ENCODE results near the gene SLC49A3.

DNA sequence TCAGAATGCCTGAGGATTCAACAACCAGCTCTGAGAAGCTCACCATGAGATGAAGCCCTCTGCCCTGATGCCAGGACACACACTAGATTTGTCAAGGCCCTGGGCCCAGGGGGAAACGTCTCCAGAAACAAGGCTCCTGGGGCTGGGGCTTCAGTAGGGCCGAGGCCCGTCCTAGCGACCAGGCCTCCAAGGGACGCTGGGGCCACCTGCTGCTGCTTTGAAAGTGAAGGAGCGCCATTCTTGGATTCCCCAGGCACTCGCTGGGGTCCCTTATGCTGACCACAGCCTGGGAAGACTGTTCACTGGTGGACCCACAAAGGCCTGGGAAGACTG, 39.7 kb downstream of the SLC49A3 start:
- TF ChIP-seq POLR2A (IDR thresholded peaks at IDR 0.05) (no peak), POLR2AphosphoS5 (IDR thresholded peaks at IDR 0.05) (no peak)
- TF ChIP-seq, protein P1, sequence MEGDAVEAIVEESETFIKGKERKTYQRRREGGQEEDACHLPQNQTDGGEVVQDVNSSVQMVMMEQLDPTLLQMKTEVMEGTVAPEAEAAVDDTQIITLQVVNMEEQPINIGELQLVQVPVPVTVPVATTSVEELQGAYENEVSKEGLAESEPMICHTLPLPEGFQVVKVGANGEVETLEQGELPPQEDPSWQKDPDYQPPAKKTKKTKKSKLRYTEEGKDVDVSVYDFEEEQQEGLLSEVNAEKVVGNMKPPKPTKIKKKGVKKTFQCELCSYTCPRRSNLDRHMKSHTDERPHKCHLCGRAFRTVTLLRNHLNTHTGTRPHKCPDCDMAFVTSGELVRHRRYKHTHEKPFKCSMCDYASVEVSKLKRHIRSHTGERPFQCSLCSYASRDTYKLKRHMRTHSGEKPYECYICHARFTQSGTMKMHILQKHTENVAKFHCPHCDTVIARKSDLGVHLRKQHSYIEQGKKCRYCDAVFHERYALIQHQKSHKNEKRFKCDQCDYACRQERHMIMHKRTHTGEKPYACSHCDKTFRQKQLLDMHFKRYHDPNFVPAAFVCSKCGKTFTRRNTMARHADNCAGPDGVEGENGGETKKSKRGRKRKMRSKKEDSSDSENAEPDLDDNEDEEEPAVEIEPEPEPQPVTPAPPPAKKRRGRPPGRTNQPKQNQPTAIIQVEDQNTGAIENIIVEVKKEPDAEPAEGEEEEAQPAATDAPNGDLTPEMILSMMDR (IDR thresholded peaks at IDR 0.05 in 8 of 11, conservative IDR thresholded peaks at IDR 0.05 in 3 of 11) = no peak
